ENCODE measurements around the gene CACNA1B.
"Not testable (repeated sequence)": the region's sequence is repeated elsewhere in the genome, so short reads cannot be mapped to it uniquely, and the experiment has no call there.

Gene CACNA1B

DNA sequence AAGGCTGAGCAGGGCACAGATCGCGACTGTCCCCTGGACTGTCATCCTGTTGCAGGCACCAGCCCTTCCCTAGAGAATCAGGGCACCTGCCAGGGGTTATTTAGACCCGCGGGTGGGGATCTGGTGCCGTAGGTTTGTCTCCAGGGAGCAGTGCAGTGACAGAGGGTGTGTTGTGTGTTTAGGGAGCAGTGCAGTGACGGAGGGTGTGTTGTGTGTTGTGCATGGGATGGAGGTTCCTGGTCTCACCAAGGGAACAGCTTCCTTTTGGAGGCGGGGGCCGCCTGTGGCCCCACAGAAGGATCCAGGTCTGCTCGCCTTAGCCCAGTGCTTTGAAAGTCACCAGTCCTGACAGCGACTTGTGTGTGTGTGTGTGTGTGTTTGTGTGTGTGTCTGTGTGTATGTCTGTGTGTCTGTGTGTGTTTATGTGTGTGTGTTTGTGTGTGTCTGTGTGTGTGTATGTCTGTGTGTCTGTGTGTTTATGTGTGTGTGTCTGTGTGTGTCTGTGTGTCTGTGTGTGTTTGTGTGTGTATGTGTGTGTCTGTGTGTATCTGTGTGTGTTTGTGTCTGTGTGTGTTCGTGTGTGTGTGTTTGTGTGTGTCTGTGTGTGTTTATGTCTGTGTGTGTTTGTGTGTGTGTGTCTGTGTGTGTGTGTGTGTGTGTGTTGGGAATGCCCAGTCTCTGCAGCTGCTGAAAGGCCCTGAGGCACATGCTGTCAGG lies 265.1 kb downstream of the CACNA1B start:
- DNase-seq (ENCODE audit: low read depth in 2 of 2): not testable (repeated sequence)

DNA sequence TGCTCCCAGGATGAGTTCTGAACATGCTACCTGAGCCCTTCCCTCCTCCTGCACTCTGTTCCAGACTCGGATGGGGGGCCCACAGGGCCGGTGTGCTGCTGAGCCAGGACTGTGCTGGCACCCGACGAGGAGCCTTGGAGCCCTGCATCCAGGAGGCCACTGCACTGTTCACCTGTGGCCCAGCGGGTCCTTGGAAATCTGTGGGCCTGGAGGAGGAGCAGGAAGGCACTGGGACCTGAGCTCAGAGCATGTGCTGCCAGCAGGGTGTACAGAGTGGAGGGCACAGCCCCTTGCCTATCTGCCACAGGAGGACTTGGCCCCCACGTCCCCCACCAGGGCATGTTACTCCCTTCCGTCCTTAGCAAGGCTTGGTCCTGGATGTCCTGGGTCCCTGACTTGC lies 265.9 kb downstream of the CACNA1B start:
- not testable (repeated sequence) for DNase-seq (ENCODE audit: low read depth in 2 of 2)

DNA sequence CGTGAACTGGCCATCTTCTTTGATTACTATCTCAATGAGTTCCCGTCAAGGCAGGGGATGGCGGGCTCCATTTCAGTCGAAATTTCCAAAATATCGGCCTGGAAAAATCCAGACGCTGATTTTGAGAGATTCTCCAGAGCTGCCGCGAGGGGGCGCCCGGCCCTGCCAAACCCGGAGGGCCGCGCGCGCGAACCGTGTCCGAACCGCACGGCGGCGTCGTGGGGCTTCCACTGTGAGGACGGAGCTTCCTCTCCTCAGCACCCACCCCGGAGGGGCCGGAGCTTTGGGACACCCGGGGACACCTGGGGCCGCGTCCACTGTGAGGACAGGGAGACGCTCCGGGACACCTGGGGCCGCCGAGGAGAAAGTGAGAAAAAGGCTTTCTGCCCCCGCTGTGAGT lies 270.0 kb downstream of the CACNA1B start:
- DNase-seq (ENCODE audit: low read depth in 2 of 2): peak in 1 of 2 experiments; percentile 40

DNA sequence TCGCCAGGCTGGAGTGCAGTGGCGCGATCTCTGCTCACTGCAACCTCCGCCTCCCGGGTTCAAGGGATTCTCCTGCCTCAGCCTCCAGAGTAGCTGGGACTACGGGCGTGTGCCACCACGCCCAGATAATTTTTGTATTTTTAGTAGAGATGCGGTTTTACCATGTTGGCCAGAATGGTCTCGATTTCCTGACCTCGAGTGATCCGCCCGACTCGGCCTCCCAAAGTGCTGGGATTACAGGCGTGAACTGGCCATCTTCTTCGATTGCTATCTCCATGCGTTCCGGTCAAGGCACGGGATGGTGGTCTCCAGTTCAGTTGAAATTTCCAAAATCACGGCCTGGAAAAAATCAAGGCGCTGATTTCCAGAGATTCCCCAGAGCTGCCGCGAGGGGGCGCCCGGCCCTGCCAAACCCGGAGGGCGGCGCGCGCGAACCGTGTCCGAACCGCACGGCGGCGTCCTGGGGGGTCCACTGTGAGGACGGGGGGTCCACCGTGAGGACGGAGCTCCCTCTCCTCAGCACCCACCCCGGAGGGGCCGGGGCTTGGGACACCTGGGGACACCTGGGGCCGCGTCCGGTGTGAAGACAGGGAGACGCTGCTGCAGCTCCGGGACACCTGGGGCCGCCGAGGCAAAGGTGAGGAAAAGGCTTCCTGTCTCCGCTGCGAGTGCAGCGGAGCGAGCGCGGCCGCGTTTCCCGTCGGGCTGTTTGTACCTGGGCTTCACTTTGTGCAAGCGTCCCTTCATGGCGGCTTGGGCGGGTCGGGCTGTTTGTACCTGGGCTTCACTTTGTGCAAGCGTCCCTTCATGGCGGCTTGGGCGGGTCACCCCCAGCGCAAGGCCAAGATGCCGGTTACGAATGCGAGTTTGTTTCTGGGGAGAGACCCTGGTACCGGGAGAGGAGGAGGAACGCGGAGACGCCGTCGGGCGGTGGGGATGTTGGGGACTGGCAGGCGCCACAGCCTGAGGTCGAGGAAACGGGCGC lies 272.4 kb downstream of the CACNA1B start:
- peak in 1 of 2 experiments; percentile 3 for DNase-seq (ENCODE audit: low read depth in 2 of 2)

DNA sequence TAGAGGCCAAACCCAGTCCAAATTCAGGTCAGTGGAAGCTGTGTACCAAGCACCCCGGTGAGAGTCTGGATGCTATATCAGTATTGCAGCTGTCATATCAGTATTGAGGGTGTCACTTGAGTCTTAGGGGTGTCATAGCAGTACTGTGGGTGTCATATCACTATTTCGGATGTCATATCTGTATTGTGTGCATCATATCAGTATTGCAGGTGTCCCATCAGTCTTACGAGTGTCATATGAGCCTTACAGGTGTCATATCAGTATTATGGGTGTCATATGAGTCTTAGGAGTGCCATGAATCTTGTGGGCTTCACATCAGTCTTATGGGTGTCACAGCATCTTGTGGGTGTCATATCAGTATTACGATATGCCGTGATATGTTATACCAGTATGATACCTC lies 278.2 kb downstream of the CACNA1B start:
- not testable (repeated sequence) for DNase-seq (ENCODE audit: low read depth in 2 of 2)

DNA sequence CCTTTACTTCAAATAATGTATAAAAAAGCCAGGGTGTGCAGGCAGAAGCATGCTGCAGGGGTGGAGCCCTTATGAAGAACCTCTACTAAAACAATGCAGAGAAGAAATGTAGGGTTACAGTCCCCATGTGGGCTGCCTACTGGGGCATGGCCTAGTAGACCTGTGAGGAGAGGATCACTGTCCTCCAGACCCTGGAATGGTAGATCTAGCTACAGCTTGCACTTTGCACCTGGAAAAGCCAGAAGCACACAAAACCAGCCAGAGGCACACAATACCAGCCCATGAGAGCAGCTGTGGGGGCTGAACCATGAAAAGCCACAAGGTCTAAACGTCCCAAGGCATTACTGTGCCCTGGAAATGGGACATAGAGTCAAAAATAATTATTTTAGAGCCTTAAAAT lies 289.2 kb downstream of the CACNA1B start:
- DNase-seq (ENCODE audit: low read depth in 2 of 2): not testable (repeated sequence)

All from stimulated activated CD4-positive, alpha-beta T cell treated with anti-CD3 and anti-CD28 coated beads, Interleukin-12 subunit alpha, Interleukin-12 subunit beta, amount 100 ng/mL, for 24 hours (primary cell).